ENCODE data around the gene BMP8B.
A peak's percentile ranks its signal among the peaks of the same experiment; 100 is the strongest.
"Not testable (repeated sequence)": the region's sequence is repeated elsewhere in the genome, so short reads cannot be mapped to it uniquely, and the experiment has no call there.

Gene BMP8B

DNA sequence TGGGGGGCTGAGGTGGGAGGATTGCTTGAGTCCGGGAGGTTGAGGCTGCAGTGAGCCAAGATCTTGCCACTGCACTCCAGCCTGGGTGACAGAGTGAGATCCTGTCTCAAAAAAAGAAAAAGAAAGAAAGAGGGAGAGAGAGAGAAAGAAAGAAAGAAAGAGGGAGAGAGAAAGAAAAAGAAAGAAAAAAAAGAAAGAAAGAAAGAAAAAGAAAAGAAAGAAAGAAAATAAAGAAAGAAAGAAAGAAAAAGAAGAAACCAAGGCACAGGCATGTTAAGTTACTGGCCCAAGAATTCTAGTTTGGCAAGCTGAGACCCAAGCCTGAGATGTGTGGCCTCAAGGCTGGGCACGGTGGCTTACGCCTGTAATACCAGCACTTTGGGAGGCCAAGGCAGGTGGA, 34.8 kb upstream of the BMP8B start:
- H3K4me3 Mint-ChIP-seq; DNase-seq; H3K9me3 Mint-ChIP-seq; ATAC-seq (replicated peaks); H3K36me3 Mint-ChIP-seq; H3K27ac Mint-ChIP-seq; H3K27me3 Mint-ChIP-seq: not testable (repeated sequence)
- H3K4me1 Mint-ChIP-seq, result peaks cover 17 to 21% of the 10 kb centered on the region in 2 donors

DNA sequence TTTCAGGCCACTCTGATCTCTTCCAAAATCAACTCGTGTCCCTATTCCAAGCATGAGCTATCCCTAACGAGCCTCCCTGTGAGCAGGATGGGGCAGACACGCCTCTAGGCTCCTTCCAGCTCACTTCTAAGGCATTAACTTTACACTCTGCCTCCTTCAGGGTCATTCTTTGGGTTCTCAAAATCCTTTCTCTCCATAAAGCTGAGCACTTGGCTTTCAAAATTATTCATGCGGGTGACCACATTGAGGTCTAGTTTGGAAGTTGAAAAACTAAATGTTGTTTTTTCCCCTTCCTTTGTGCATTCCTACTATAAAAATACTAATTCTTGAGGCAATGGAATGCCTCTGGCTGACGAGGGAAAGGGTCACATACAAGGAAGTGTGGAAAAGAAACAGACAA, 33.5 kb upstream of the BMP8B start:
- ATAC-seq (replicated peaks), result no peak
- Mint-ChIP-seq H3K4me3 (no peak overlapping the region), H3K27ac (no peak overlapping the region), H3K36me3 (no peaks in the 10 kb centered on the region), H3K4me1 (peaks cover 24 to 26% of the 10 kb centered on the region in 2 donors), H3K9me3 (no peaks in the 10 kb centered on the region), H3K27me3 (peaks cover 0 to 9% of the 10 kb centered on the region in 2 donors)
- no peak for DNase-seq

DNA sequence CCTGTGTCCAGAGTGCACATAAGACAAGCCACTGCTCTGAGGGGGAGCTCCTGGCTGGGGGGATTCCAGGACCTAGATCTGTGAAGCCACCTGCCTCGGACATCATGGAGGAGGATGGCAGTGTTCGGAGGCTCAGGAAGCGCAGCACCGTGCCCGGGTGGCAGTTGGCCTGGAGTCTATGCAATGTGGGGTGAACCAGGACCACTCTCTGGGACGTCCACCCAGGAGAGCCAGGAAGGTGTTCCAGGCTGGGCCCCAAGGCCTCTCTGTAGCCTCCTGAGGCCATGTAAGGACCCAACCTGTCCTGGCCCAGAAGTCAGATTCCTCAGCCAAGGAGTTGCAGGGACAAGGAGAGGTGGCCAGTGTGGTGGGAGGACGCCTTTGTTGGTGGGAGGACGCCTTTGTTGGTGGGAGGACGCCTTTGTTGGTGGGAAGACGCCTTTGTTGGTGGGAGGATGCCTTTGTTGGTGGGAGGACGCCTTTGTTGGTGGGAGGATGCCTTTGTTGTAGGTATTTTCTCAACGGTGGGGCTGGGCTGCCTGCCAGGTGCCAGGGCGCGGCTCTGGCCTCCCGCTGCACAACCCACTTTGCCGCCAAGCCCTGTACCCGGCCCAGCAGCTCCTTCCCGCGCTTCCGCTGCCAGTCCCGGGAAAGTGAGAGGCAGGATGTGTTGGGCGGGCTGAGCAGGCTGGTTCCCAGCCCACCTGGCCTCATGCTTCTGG, 30.6 kb upstream of the BMP8B start:
- H3K27me3 Mint-ChIP-seq, result peaks cover 0 to 9% of the 10 kb centered on the region in 2 donors
- H3K27ac Mint-ChIP-seq, result no peak overlapping the region
- ATAC-seq (replicated peaks), result no peak
- H3K36me3 Mint-ChIP-seq, result no peaks in the 10 kb centered on the region
- DNase-seq, result no peak
- H3K4me3 Mint-ChIP-seq, result no peak overlapping the region
- no peaks in the 10 kb centered on the region for H3K9me3 Mint-ChIP-seq
- peaks cover 18 to 19% of the 10 kb centered on the region in 2 donors for H3K4me1 Mint-ChIP-seq

DNA sequence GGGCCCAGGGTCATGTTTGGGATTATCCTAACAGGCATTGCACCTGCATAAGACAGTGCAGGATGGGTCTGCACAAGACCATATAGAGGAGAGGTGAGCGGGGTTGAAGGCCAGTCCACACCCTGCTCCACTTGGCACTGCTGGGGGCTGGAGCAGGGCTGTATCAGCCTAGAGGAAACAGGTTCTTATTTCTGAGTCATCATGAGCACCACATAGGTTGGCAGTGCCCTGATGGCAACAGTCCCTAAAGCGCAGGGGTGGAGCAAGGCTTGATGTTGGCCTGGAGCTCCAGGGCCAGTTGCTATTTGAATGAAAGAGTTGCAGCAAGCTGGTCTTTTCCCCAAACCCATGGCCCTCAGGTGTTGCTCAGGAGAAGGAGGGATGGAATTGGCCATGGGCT, 29.8 kb upstream of the BMP8B start:
- Mint-ChIP-seq H3K36me3 (no peaks in the 10 kb centered on the region), H3K27ac (peak overlapping the region; percentile 11), H3K4me3 (no peak overlapping the region), H3K4me1 (peaks cover 15 to 18% of the 10 kb centered on the region in 2 donors), H3K9me3 (no peaks in the 10 kb centered on the region), H3K27me3 (peaks cover 0 to 9% of the 10 kb centered on the region in 2 donors)
- DNase-seq (no peak), ATAC-seq (replicated peaks) (no peak)

DNA sequence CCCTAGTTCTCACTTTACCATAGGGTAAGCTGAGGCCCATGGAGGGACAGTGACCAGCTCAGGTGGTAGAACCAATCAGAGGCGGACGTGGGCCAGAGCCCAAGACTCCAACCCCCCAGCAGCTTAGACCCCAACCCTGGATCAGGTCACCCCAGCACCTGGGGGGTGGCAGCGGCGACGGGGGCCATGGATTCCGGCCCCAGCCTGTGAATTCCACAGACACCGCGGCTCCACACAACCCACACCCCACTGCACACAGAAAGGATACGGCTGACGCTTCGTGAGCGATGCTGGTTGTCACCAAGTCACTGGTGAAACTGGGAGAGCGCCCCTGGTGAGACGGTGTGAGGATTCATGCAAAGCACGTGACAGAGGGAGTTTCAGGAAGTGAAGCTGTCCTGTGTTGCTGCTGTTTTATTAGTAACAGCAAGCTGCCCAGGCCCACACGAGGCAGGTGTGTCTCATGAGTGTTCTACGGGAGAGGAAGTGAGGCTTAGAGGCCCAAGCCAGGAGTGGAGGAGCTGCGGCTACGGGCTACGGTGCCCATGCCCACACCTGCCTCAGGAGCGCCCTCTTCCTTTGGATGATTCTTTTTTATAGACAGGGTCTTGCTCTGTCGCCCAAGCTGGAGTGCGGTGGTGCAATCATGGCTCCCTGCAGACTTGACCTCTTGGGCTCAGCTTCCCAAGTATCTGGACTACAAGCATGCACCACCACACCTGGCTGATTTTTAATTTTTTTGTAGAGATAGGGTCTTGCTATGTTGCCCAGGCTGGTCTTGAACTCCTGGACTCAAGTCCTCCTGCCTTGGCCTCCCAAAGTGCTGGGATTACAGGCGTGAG, 28.6 kb upstream of the BMP8B start:
- peak; percentile 74 for DNase-seq
- Mint-ChIP-seq H3K4me3 (peak overlapping the region; percentile 52 to 68), H3K4me1 (peaks cover 15 to 18% of the 10 kb centered on the region in 2 donors), H3K27ac (peak overlapping the region; percentile 90), H3K27me3 (peaks cover 3 to 14% of the 10 kb centered on the region in 2 donors)
- H3K36me3 Mint-ChIP-seq, H3K9me3 Mint-ChIP-seq: not testable (repeated sequence)
- ATAC-seq (replicated peaks), result peak; percentile 93 to 94

DNA sequence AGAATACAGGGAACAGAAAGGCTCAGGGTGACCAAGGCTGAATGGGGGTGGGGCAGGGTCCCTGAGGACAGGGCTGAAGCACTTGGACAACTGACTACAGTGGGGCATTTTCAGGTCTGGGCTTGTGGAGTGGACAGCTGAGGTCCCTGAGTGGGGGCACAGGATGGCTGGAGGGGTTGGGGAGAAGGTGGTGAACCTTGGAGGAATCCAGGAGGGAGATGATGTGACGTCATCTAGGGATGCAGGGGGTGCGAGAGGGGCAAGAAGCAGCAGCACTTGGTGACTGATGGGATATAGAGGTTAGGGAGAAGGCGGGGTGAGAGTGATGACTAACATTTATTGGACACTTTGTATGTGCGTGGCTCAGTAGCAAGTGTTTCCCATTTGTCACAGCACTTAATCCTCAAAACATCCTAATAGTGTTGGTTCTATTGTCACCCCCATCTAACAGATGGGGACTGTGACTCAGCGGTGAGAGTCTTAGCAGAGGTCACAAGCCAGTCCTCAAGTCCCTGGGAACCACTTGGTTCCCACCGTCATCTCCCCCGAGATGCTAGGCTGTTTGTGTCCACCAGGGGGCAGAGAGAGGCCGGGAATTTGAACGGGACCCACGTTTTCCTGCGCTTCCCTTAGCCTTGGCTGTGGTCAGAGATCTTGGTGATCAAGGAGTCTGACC, 27.9 kb upstream of the BMP8B start:
- H3K9me3 Mint-ChIP-seq, result no peaks in the 10 kb centered on the region
- H3K27ac Mint-ChIP-seq, result peak overlapping the region; percentile 90
- ATAC-seq (replicated peaks) (peak; percentile 64), DNase-seq (peak; percentile 31)
- H3K27me3 Mint-ChIP-seq, result peaks cover 3 to 14% of the 10 kb centered on the region in 2 donors
- H3K4me1 Mint-ChIP-seq, result peaks cover 15 to 18% of the 10 kb centered on the region in 2 donors
- no peaks in the 10 kb centered on the region for H3K36me3 Mint-ChIP-seq
- H3K4me3 Mint-ChIP-seq, result peak overlapping the region; percentile 52 to 68

DNA sequence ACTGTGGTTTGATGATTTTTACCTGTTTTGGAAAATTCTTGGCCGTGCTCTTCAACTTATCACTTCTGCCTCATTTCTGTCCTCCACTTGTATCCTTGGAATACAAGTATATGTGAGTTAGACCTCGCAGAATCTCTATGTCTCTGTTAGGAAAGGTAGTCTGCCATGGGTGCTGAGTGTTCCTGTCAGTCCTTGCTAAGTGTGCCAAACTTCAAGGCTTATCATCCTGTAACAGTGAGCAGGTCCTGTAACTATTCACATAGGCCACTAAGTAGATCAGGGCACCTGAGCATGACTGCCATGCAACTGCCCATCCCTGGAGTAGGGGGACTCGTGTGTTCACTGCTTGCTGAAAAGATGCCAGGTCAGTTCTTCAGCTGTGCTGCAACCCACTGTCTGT, 24.2 kb upstream of the BMP8B start:
- H3K4me1 Mint-ChIP-seq, result peaks cover 15 to 18% of the 10 kb centered on the region in 2 donors
- peaks cover 3 to 6% of the 10 kb centered on the region in 2 donors for H3K27me3 Mint-ChIP-seq
- DNase-seq, result no peak
- peaks cover 0 to 3% of the 10 kb centered on the region in 2 donors for H3K36me3 Mint-ChIP-seq
- H3K4me3 Mint-ChIP-seq, result no peak overlapping the region
- H3K9me3 Mint-ChIP-seq, result no peaks in the 10 kb centered on the region
- no peak overlapping the region for H3K27ac Mint-ChIP-seq
- ATAC-seq (replicated peaks), result no peak

DNA sequence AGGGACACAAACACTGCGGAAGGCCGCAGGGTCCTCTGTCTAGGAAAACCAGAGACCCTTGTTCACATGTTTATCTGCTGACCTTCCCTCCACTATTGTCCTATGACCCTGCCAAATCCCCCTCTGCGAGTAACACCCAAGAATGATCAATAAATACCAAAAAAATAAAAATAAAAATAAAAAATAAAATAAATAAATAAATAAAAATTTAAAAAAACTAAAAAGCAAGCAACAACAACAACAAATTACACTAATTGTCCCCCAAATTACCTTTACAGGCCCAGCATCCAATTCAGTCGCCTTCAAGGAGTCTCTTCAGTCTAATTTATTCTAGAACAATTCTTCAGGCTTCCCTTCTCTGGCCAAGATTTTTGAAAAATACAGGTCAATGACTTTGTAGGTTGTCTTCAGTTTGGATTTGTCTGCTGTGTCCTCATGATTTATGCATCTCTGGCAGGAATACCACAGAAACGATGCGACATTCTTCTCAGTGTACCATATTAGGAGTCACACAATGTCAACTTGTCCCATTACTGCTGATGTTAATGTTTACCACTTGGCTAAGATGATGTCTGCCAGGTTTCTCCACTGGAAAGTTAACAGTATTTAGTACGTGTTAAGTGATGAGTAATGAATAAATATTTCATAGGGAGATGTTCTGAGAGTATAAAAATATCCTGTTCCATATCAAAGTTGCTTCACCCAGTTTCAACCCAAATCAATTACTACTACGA, 20.3 kb upstream of the BMP8B start:
- DNase-seq (no peak), ATAC-seq (replicated peaks) (no peak)
- Mint-ChIP-seq H3K4me1 (no peaks in the 10 kb centered on the region), H3K27ac (no peak overlapping the region), H3K27me3 (peaks cover 3 to 6% of the 10 kb centered on the region in 2 donors), H3K36me3 (peaks cover 8 to 10% of the 10 kb centered on the region in 2 donors), H3K4me3 (no peak overlapping the region), H3K9me3 (peaks cover 4 to 8% of the 10 kb centered on the region in 2 donors)

DNA sequence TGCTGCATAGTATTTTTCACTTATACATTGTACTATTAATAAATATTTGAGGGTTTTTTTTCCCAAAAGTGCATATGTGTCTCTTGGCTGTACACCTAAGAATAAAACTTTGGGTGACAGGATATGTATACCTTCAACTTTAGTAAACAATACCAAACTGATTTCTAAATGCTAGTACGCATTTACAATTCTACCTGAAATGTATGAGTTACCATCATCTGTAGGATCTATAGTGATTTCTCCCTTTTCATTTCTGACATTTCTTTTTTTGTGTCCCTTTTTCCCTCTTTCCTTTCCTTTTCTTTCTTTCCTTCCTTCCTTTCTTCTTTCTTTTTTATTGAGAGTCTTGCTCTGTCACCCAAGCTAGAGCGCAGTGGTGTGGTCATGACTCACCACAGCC, 16.7 kb upstream of the BMP8B start:
- H3K4me1 Mint-ChIP-seq, result no peaks in the 10 kb centered on the region
- no peak for ATAC-seq (replicated peaks)
- no peak overlapping the region for H3K27ac Mint-ChIP-seq
- no peak overlapping the region for H3K4me3 Mint-ChIP-seq
- peaks cover 8 to 10% of the 10 kb centered on the region in 2 donors for H3K36me3 Mint-ChIP-seq
- no peaks in the 10 kb centered on the region for H3K27me3 Mint-ChIP-seq
- peaks cover 4 to 8% of the 10 kb centered on the region in 2 donors for H3K9me3 Mint-ChIP-seq
- DNase-seq, result no peak

DNA sequence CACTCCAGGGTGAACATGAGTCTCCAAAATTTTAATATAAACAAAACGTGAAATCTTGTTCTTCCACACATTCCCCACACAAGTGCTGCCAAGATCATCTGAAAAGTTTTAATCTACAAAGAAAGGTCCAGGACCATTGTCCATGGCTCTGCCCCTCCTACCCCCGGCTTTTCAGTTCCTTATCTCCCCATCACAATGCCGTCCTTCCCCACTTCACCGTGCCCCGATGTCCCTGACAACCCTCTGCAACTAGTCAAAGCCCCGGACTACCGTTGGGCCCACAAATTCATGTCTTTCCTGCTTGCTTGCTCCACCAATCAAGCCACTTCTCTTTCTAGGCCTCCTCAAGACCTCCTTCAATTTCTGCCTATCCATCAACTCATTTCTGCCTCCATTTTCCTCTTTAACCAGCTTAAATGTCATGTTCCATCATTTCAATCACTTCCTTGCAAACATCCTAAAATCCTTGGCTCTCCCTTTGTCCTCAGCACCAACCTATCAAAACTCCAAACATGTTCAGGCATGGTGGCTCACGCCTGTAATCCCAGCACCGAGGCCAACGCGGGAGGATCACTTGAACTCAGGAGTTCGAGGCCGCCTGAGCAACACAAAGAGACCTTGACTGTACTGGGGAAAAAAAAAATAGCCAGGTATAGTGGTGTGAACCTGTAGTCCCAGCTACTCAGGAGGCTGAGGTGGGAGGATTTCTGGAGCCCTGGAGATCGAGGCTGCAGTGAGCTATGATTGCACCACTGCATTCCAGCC, 14.0 kb upstream of the BMP8B start:
- DNase-seq (no peak), ATAC-seq (replicated peaks) (no peak)
- Mint-ChIP-seq H3K9me3 (peaks cover 4 to 8% of the 10 kb centered on the region in 2 donors), H3K27me3 (no peaks in the 10 kb centered on the region), H3K36me3 (peaks cover 8 to 12% of the 10 kb centered on the region in 2 donors), H3K27ac (no peak overlapping the region), H3K4me3 (no peak overlapping the region), H3K4me1 (peaks cover 9 to 13% of the 10 kb centered on the region in 2 donors)

DNA sequence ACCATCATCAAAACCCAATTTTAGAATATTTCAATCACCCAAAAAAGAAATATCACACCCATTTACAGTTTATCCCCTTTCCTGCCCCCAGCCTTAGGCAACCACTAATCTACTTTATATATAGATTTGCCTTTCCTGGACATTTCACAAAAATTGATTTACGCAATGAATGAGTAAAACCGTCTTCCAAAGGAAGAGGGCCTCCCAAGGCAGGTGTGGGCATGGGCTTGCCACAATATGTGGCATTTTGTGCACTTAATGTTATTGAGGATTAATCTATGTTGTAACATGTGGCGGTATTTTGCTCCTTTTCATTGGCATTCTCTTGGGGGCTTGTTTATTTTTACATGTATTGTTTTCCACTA, 11.8 kb upstream of the BMP8B start:
- no peak for DNase-seq
- peaks cover 9 to 13% of the 10 kb centered on the region in 2 donors for H3K4me1 Mint-ChIP-seq
- ATAC-seq (replicated peaks), result no peak
- H3K27me3 Mint-ChIP-seq, result no peaks in the 10 kb centered on the region
- peaks cover under 1 to 5% of the 10 kb centered on the region in 2 donors for H3K9me3 Mint-ChIP-seq
- peaks cover 5 to 9% of the 10 kb centered on the region in 2 donors for H3K36me3 Mint-ChIP-seq
- H3K27ac Mint-ChIP-seq, result no peak overlapping the region
- H3K4me3 Mint-ChIP-seq, result no peak overlapping the region

DNA sequence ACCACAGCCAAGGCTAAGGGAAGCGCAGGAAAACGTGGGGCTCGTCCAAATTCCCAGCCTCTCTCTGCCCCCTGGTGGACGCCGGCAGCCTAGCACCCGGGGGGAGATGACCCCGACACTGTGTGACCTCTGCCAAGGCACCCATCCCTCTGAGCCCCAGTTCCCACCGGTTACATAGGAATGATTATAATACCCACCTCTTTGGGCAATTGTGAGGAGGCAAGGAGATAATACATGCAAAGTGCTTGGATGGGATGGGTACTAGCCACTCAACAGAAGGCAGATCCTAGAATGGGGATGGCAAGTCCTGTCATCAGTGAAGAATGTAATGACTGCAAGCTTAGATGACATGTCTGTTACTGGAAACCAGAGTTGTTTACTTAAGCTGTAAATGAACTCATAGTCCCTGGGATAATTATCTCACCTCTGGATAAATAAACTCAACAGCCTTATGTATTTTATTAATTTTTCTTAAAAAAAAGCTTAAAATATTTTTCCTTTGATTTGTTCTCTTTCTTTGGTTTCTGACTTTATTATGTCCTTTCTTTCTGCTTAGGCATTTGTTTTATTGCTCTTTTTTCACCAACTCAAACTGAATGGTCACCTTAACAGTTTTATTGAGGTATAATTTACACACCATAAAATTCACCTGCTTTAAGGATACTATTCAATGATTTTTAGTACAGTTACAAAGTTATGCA, 11.3 kb upstream of the BMP8B start:
- H3K9me3 Mint-ChIP-seq, result peaks cover 0 to 3% of the 10 kb centered on the region in 2 donors
- H3K4me1 Mint-ChIP-seq, result peaks cover 9 to 13% of the 10 kb centered on the region in 2 donors
- peak; percentile 59 to 64 for ATAC-seq (replicated peaks)
- H3K4me3 Mint-ChIP-seq, result peak overlapping the region; percentile 64 to 78
- no peaks in the 10 kb centered on the region for H3K27me3 Mint-ChIP-seq
- H3K27ac Mint-ChIP-seq, result peak overlapping the region; percentile 90
- peaks cover 3 to 7% of the 10 kb centered on the region in 2 donors for H3K36me3 Mint-ChIP-seq
- peak; percentile 46 for DNase-seq
